PC-9 (cell line): ENCODE results near the gene IFITM10. TPM values are rescaled to one million over a fixed set of nuclear protein-coding genes. Genes with fewer than 3 reads are reported as not detected.

Source experiments
- BruUV-seq: library from RNA; stranded (reverse); fragments of 400-500 nt; replicated peaks from 2 replicates; lab custom pipeline; 2021; lab: Mats Ljungman, UMichigan
- CTCF ChIA-PET: fragments of 300-600 bp; sonication (Branson Sonifier 250); formaldehyde crosslinking; loops from one replicate; lab custom pipeline; 2022; ENCODE audit warnings: antibody characterized with exemption; lab: Charles Lee
- POLR2A ChIA-PET: fragments of 300-600 bp; sonication (Branson Sonifier 250); formaldehyde crosslinking; loops from one replicate; lab custom pipeline; 2022; ENCODE audit warnings: antibody characterized with exemption; ENCODE audit not compliant: unreplicated experiment; lab: Charles Lee
- DNase-seq, 2 experiments: peaks; one replicate each; pipeline versions ENCODE4 v3.0.0 to v3.0.0-alpha.2; 2015 to 2022; ENCODE audit warnings: mixed read lengths in 1 of 2
- H2AFZ ChIP-seq: fragments of 200-600 bp; sonication (generic); 2 replicates; pipeline ENCODE4 v1.8.1; 2017; ENCODE audit warnings: antibody characterized with exemption
- H3F3A ChIP-seq: fragments of 200-600 bp; sonication (generic); 2 replicates; pipeline ENCODE4 v1.8.1; 2017; ENCODE audit warnings: antibody characterized with exemption, mild to moderate bottlenecking, low read depth; ENCODE audit not compliant: insufficient read depth
- H3K27ac ChIP-seq: fragments of 200-600 bp; sonication (generic); 2 replicates; pipeline ENCODE4 v1.6.1; 2016; ENCODE audit warnings: mixed run types
- H3K27me3 ChIP-seq: fragments of 200-600 bp; sonication (generic); 2 replicates; pipeline ENCODE4 v1.6.1; 2016; ENCODE audit warnings: low read depth, mixed run types; ENCODE audit not compliant: insufficient read depth
- H3K36me3 ChIP-seq: fragments of 200-600 bp; sonication (generic); 2 replicates; pipeline ENCODE4 v1.6.1; 2016; ENCODE audit warnings: low read depth, mixed run types
- H3K4me1 ChIP-seq: fragments of 200-600 bp; sonication (generic); replicated peaks from 2 replicates; pipeline ENCODE4 v1.6.1; 2016; ENCODE audit warnings: mixed run types; ENCODE audit not compliant: insufficient read depth
- H3K4me2 ChIP-seq: fragments of 200-600 bp; sonication (generic); 2 replicates; pipeline ENCODE4 v1.6.1; 2017; ENCODE audit warnings: mixed run types
- H3K4me3 ChIP-seq: fragments of 200-600 bp; sonication (generic); 2 replicates; pipeline ENCODE4 v1.6.1; 2016; ENCODE audit warnings: mixed run types
- H3K79me2 ChIP-seq: fragments of 200-600 bp; sonication (generic); 2 replicates; pipeline ENCODE4 v1.6.1; 2017; ENCODE audit warnings: low read depth, mixed run types
- H3K9me2 ChIP-seq: fragments of 200-600 bp; sonication (generic); 2 replicates; pipeline ENCODE4 v1.8.1; 2017; ENCODE audit warnings: mild to moderate bottlenecking; ENCODE audit not compliant: insufficient read depth
- H3K9me3 ChIP-seq: fragments of 200-600 bp; sonication (generic); 2 replicates; pipeline ENCODE4 v1.8.1; 2016; ENCODE audit warnings: low read depth; ENCODE audit not compliant: insufficient read depth
- H4K20me1 ChIP-seq: fragments of 200-600 bp; sonication (generic); 2 replicates; pipeline ENCODE4 v1.8.1; 2017; ENCODE audit not compliant: insufficient read depth
- EZH2 ChIP-seq: fragments of 200-600 bp; sonication (generic); IDR thresholded peaks from 2 replicates; pipeline ENCODE4 v1.8.0; 2017; ENCODE audit warnings: antibody characterized with exemption, low read depth
- intact Hi-C: fragments of 100-400 bp; cut with micrococcal nuclease; formaldehyde crosslinking; loops from one replicate; pipeline ENCODE4 v1.10.0; 2022; ENCODE audit not compliant: unreplicated experiment
- total RNA-seq: library from RNA; stranded (reverse); gene quantifications from 2 replicates; pipeline ENCODE4 v1.2.3, GENCODE V29; 2021
- TF ChIP-seq, protein P1 (sequence below): fragments of 200-600 bp; sonication (generic); conservative IDR thresholded peaks from 2 replicates; pipeline ENCODE4 v1.6.1; 2017; ENCODE audit warnings: mixed run types, antibody characterized with exemption, mild to moderate bottlenecking, moderate library complexity

IFITM10 gene
- total RNA-seq, 1 experiment from 2014 or later: 5.5 TPM

DNA sequence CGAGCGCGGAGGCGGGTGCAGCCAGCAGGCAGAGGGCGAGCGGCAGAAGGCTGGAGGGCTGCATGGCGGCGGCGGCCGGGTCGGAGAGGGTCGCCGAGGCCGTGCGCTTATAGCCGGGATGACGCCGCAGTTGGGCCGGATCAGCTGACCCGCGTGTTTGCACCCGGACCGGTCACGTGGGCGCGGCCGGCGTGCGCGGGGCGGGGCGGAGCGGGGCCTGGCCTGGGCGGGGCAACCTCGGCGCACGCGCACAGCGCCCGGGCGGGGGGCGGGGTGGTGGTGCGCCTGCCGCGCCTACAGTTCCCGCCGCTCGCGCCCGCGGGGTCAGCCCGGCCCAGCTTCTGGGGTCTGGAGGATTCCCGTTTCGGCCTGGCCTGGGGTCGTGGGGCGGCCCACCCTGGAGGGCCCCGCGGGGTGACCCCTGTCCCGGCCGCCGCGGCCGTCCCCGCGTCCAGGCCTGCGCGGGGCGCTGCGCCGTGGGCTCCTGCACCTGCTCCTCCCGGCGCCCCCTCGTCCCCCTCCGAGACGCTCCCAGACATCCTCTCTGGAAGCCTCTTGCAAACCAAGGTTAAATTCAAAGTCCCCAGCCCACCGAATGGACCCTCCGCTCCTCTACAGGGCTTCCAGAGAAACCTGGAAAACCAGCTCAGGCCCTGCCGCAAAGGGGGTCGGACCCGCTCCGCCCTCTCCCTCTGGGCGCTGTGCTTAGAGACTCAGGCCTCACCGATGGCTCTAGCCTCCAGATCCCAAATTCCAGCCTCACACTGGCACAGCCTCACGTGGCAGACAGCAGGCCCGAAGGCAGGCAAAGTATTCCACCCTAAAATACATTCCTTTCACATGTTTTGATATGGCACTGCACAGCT is 13.6 kb upstream of the IFITM10 start, which contains the start of gene CTSD:
Gene CTSD (minus strand): TSS at position 132 of the 866 bp plus-strand sequence. CDS start 68 bp downstream, at position 64.
- BruUV-seq: TSS peak; percentile 50
- peak within 1 kb of the TSS; percentile 85 for H3K4me2 ChIP-seq
- peak in 1 of 2 experiments; percentile 83 for DNase-seq
- ChIA-PET CTCF (interaction anchor here (0.6 kb wide), 5 partner anchors 24 to 203 kb away, joined by 3 to 14 read pairs (median 6); no protein-coding TSS in a partner anchor), POLR2A (no interaction called here)
- no peaks in the 10 kb centered on the region for H4K20me1 ChIP-seq
- TF ChIP-seq, protein P1, sequence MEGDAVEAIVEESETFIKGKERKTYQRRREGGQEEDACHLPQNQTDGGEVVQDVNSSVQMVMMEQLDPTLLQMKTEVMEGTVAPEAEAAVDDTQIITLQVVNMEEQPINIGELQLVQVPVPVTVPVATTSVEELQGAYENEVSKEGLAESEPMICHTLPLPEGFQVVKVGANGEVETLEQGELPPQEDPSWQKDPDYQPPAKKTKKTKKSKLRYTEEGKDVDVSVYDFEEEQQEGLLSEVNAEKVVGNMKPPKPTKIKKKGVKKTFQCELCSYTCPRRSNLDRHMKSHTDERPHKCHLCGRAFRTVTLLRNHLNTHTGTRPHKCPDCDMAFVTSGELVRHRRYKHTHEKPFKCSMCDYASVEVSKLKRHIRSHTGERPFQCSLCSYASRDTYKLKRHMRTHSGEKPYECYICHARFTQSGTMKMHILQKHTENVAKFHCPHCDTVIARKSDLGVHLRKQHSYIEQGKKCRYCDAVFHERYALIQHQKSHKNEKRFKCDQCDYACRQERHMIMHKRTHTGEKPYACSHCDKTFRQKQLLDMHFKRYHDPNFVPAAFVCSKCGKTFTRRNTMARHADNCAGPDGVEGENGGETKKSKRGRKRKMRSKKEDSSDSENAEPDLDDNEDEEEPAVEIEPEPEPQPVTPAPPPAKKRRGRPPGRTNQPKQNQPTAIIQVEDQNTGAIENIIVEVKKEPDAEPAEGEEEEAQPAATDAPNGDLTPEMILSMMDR: no peak
- no peak for TF ChIP-seq EZH2
- H3K4me1 ChIP-seq: peaks cover 31% of the 10 kb centered on the region
- peak within 1 kb of the TSS; percentile 66 for H3K4me3 ChIP-seq
- 0 out of 2 replicates have a peak, but pooled peaks cover 4% of the 10 kb centered on the region for H3K36me3 ChIP-seq
- intact Hi-C loops: loop anchor here (1.0 kb wide), 1 partner anchor 59 kb away; no protein-coding TSS in a partner anchor
- peak within 1 kb of the TSS; percentile 76 for H2AFZ ChIP-seq
- H3F3A ChIP-seq: peaks cover 16% of the 10 kb centered on the region; the same call in 1 of the 2 replicates
- peak within 1 kb of the TSS; percentile 80 for H3K27ac ChIP-seq
- no peaks in the 10 kb centered on the region for H3K27me3 ChIP-seq
- no peaks in the 10 kb centered on the region for H3K9me2 ChIP-seq
- no peaks in the 10 kb centered on the region for H3K9me3 ChIP-seq
- peaks cover 43% of the 10 kb centered on the region for H3K79me2 ChIP-seq

DNA sequence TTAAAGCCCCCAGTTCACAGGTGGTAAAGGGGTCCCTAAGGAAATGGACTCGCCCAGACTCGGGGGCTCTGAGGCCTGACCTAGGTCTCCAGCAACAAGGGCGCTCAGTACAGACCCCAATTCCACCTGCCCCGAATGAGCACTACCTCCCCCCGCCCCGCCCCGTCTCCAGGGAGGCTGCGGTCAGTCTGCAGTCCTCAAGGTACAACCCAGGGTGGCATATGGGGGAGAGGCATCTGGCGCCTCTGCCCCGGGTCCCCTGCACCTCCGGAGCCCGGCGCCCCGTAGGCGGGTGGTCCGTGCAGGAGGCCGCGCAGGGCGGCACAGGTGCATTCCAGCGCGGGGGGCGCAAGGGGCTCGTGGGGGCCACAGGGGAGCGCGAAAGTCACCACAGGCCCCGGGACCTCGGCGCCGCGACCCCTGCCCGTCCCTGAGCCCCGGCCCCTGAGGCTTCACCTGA is 13.0 kb upstream of the IFITM10 start:
- no peaks in the 10 kb centered on the region for H3K27me3 ChIP-seq
- BruUV-seq: TSS peak; percentile 64
- ChIA-PET POLR2A (interaction anchor here (1.0 to 1.3 kb wide), 2 partner anchors 15 to 67 kb away, joined by 3 to 5 read pairs; no protein-coding TSS in a partner anchor), CTCF (interaction anchor here (0.6 kb wide), 1 partner anchor 24 kb away, joined by 3 read pairs; no protein-coding TSS in a partner anchor)
- peak overlapping the region; percentile 80 for H3K27ac ChIP-seq
- no peaks in the 10 kb centered on the region for H4K20me1 ChIP-seq
- no peaks in the 10 kb centered on the region for H3K9me2 ChIP-seq
- H3K79me2 ChIP-seq: peaks cover 44% of the 10 kb centered on the region
- peaks cover 26% of the 10 kb centered on the region for H3K4me1 ChIP-seq
- H3K9me3 ChIP-seq: no peaks in the 10 kb centered on the region
- peak overlapping the region; percentile 85 for H3K4me2 ChIP-seq
- no peak for DNase-seq
- peaks cover 11% of the 10 kb centered on the region; the same call in 1 of the 2 replicates for H3F3A ChIP-seq
- H3K36me3 ChIP-seq: 0 out of 2 replicates have a peak, but pooled peaks cover 4% of the 10 kb centered on the region
- H2AFZ ChIP-seq: peak overlapping the region; percentile 69; the same call in 1 of the 2 replicates
- intact Hi-C loops: no loop called here
- TF ChIP-seq, protein P1: no peak
- TF ChIP-seq EZH2: no peak
- peak overlapping the region; percentile 66 for H3K4me3 ChIP-seq
